T follicular helper cell (primary cell): Measurements from ENCODE around the gene SLC4A9.
A peak's percentile ranks its signal among the peaks of the same experiment; 100 is the strongest.
"Not testable (repeated sequence)": the region's sequence is repeated elsewhere in the genome, so short reads cannot be mapped to it uniquely, and the experiment has no call there.

Source experiments
- DNase-seq: peaks from one replicate; pipeline ENCODE4 v3.0.0-alpha.2; 2020; ENCODE audit warnings: low read depth

Gene SLC4A9

GRCh38 chr5:140400730-140401361, 40.9 kb downstream of the SLC4A9 start:
- peak; percentile 83 for DNase-seq

- DNase-seq, result peak; percentile 95
Measured at GRCh38 chr5:140401362-140402257, 41.6 kb downstream of the SLC4A9 start, which contains the start of gene ANKHD1. Gene ANKHD1, plus strand, starts transcription at chr5:140401833. Its CDS starts 135 bp downstream, at chr5:140401968.

GRCh38 chr5:140402258-140403074, 42.5 kb downstream of the SLC4A9 start:
- DNase-seq, result peak; percentile 39

GRCh38 chr5:140403613-140404012, 43.6 kb downstream of the SLC4A9 start:
- DNase-seq, result no peak

- no peak for DNase-seq
Measured at GRCh38 chr5:140408750-140409241, 48.8 kb downstream of the SLC4A9 start.

GRCh38 chr5:140413230-140413629, 53.2 kb downstream of the SLC4A9 start:
- DNase-seq, result no peak

GRCh38 chr5:140417235-140417634, 57.2 kb downstream of the SLC4A9 start:
- DNase-seq, result no peak

GRCh38 chr5:140418862-140419520, 59.0 kb downstream of the SLC4A9 start:
- DNase-seq, result no peak

GRCh38 chr5:140420226-140420570, 60.2 kb downstream of the SLC4A9 start:
- DNase-seq, result no peak

- DNase-seq, result no peak
Measured at GRCh38 chr5:140420665-140421361, 60.8 kb downstream of the SLC4A9 start.

GRCh38 chr5:140421375-140421774, 61.4 kb downstream of the SLC4A9 start:
- DNase-seq, result not testable (repeated sequence)

- no peak for DNase-seq
Measured at GRCh38 chr5:140423609-140424008, 63.6 kb downstream of the SLC4A9 start.

GRCh38 chr5:140424135-140424534, 64.1 kb downstream of the SLC4A9 start:
- DNase-seq, result no peak
